ENCODE results near the gene CSK. TPM values are rescaled to one million over a fixed set of nuclear protein-coding genes. Genes with fewer than 3 reads are reported as not detected.

The CSK gene
- total RNA-seq, 4 donors from 2014 or later, result 37.6 to 47.3 (median 45.4) TPM

DNA sequence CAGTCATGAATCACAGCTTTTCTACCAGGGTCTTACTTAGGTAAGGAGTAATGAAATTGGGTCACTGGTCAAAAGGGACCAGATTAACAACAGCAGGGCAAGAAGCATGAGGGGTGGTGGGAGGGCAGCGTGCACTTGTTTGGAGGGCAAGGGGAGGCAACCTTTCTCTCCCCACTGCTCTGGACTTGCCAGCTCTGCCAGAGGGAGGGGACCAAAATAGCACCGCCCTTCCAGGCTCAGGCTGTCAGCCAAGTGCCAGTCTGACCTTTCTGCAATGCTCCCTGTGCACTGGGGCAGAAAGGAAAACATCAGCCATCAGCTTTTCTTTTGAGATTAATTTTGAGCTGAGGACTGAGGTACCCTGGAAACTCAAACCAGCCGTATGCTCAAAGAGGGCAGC is 65.6 kb downstream of the CSK start:
- H3K4me3 ChIP-seq (ENCODE audit: low read depth, poor library complexity, severe bottlenecking), result no peak overlapping the region
- intact Hi-C loops (cut with DNase I; ENCODE audit: low total_unique reads), result loop anchor here (10.0 kb wide), 1 partner anchor 47 kb away; the partner anchor contains the start of gene MPI
- TF ChIP-seq, protein P1, sequence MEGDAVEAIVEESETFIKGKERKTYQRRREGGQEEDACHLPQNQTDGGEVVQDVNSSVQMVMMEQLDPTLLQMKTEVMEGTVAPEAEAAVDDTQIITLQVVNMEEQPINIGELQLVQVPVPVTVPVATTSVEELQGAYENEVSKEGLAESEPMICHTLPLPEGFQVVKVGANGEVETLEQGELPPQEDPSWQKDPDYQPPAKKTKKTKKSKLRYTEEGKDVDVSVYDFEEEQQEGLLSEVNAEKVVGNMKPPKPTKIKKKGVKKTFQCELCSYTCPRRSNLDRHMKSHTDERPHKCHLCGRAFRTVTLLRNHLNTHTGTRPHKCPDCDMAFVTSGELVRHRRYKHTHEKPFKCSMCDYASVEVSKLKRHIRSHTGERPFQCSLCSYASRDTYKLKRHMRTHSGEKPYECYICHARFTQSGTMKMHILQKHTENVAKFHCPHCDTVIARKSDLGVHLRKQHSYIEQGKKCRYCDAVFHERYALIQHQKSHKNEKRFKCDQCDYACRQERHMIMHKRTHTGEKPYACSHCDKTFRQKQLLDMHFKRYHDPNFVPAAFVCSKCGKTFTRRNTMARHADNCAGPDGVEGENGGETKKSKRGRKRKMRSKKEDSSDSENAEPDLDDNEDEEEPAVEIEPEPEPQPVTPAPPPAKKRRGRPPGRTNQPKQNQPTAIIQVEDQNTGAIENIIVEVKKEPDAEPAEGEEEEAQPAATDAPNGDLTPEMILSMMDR (IDR thresholded peaks at IDR 0.05), result no peak
- no peak for TF ChIP-seq POLR2A (IDR thresholded peaks at IDR 0.05)
- WGBS, 2 donors, result 79 to 90% methylated on average over 3 of the region's 3 CpGs
- DNase-seq (ENCODE audit: low spot score in 2 of 2), result no peak

DNA sequence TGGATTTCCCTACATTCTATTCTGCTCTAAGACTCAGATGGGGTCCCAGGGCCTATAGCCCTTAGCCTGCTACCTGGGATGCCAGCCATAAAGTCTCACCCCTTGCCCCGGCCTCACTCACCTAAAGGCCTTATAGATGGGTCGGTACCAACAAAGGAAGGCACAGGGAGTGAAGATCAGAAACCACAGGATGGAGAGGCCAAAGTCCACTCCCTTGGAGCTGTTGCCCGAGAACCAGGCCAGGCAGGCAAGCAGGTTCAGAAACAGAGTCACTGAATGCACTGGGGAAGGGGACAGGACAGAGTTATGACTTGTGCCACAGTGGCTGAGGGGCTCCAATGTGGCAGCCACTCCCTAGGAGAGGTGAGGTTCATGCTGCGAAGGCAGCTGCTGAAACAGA is 68.5 kb downstream of the CSK start:
- intact Hi-C loops (cut with DNase I; ENCODE audit: low total_unique reads), result no loop called here
- no peak for DNase-seq (ENCODE audit: low spot score in 2 of 2)
- TF ChIP-seq, protein P1 (IDR thresholded peaks at IDR 0.05), result no peak
- no peak overlapping the region for H3K4me3 ChIP-seq (ENCODE audit: low read depth, poor library complexity, severe bottlenecking)
- WGBS, 2 donors, result 94 to 95% methylated on average over 4 of the region's 4 CpGs

DNA sequence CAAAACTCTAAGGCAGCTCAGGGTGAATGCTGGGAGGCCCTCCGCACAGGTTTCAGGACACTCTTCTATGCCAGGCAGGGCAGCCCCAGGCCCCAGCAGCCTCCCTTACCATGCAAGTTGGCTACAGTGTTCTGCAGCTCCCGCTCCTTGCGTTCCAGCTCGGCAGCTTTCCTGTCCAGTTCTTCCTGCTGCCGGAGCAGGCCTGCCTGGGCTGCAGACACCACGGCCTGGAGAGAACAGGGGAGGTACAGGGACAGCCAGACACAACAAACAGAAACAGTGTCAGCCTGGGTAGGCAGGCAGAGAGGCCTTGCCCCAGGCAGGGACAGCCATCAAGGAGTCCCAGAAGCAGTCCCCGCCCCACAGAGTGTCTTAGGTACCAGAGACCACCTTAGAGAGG is 70.1 kb downstream of the CSK start:
- no peak for DNase-seq (ENCODE audit: low spot score in 2 of 2)
- WGBS, 2 donors, result 89 to 91% methylated on average over 7 of the region's 7 CpGs
- intact Hi-C loops (cut with DNase I; ENCODE audit: low total_unique reads), result no loop called here
- no peak overlapping the region for H3K4me3 ChIP-seq (ENCODE audit: low read depth, poor library complexity, severe bottlenecking)
- TF ChIP-seq POLR2A (IDR thresholded peaks at IDR 0.05), result no peak
- TF ChIP-seq, protein P1 (IDR thresholded peaks at IDR 0.05), result no peak

Small RNA genes within 50 kb of the gene (microRNA-seq; reads per million reads assigned to microRNA genes)
- gene MIR4513 (ENCODE audit: borderline number of aligned reads in 1 of 2, borderline replicate concordance in 2 of 2) (0 reads per million in 2 donors), gene MIR6882 (ENCODE audit: borderline number of aligned reads in 1 of 2, borderline replicate concordance in 2 of 2) (0.57 to 2.0 reads per million in 2 donors)

Other genes with a start within 250 kb of the CSK start
- gene ARID3B, start 240.9 kb upstream of the CSK start, total RNA-seq, result 1 to 10 TPM; 4.9 to 6.3 (median 6.1) TPM
- gene CLK3, start 166.2 kb upstream of the CSK start, total RNA-seq, result 100 to 1,000 TPM in 2 of 4 donors, 10 to 100 TPM in 2; 96.7 to 230 (median 117) TPM
- gene EDC3, start 86.1 kb upstream of the CSK start, total RNA-seq, result 10 to 100 TPM; 11.2 to 33.6 (median 17.6) TPM
- 1 to 10 TPM; 3.0 to 6.8 (median 3.6) TPM for gene CYP1A1, start 56.6 kb upstream of the CSK start, total RNA-seq
- gene CYP1A2, start 33.2 kb upstream of the CSK start, total RNA-seq, result not detected
- 1 to 10 TPM in 1 of 4 donors, under 1 TPM in 1, not detected in 2; 0.29 to 1.3 TPM for gene LMAN1L, start 30.8 kb downstream of the CSK start, total RNA-seq
- gene CPLX3, start 44.5 kb downstream of the CSK start, total RNA-seq, result under 1 TPM; 0.17 to 0.84 (median 0.28) TPM
- gene ULK3, start 61.1 kb downstream of the CSK start, total RNA-seq, result 100 to 1,000 TPM; 108 to 189 (median 123) TPM
- gene SCAMP2, start 91.3 kb downstream of the CSK start, total RNA-seq, result 100 to 1,000 TPM in 3 of 4 donors, 10 to 100 TPM in 1; 97.2 to 134 (median 107) TPM
- gene MPI, start 108.0 kb downstream of the CSK start, total RNA-seq, result 10 to 100 TPM; 27.6 to 73.1 (median 32.5) TPM
- 10 to 100 TPM; 60.3 to 72.6 (median 67.5) TPM for gene FAM219B, start 124.8 kb downstream of the CSK start, total RNA-seq
- 100 to 1,000 TPM; 109 to 175 (median 137) TPM for gene COX5A, start 156.0 kb downstream of the CSK start, total RNA-seq
- gene RPP25, start 174.7 kb downstream of the CSK start, total RNA-seq, result 10 to 100 TPM in 1 of 4 donors, 1 to 10 TPM in 3; 5.4 to 10.6 (median 8.4) TPM
- 1 to 10 TPM in 3 of 4 donors, under 1 TPM in 1; 0.46 to 5.4 (median 1.2) TPM for gene SCAMP5, start 213.5 kb downstream of the CSK start, total RNA-seq
- gene PPCDC, start 241.5 kb downstream of the CSK start, total RNA-seq, result 10 to 100 TPM; 14.4 to 21.4 (median 17.5) TPM